ENCODE measurements around the gene AKR1D1.
"Not testable (repeated sequence)": the region's sequence is repeated elsewhere in the genome, so short reads cannot be mapped to it uniquely, and the experiment has no call there.

AKR1D1 gene

DNA sequence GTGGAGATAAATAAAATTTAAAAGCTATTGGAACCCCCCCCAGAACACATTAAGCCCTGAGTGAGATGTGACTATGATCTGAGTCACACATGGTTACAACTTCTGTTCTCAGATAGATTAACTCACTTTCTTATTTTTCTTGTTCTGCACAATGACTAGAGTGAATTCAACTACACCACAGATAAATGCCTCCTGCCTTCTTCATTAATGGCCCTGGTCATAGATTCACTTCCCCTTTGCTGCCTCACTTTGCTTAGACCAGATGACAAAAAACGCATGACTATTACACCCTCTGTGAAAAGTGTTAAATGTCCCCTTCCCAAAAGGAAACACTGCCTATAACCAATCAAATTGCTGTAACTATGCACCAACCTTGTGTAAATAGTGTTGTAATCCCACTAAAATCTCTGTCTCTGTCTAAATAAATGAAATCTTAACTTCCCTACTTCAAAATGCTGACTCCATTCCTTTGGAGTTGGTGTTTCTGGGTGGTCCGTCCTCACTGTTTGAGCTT, 49.4 kb downstream of the AKR1D1 start:
- no peak for DNase-seq

DNA sequence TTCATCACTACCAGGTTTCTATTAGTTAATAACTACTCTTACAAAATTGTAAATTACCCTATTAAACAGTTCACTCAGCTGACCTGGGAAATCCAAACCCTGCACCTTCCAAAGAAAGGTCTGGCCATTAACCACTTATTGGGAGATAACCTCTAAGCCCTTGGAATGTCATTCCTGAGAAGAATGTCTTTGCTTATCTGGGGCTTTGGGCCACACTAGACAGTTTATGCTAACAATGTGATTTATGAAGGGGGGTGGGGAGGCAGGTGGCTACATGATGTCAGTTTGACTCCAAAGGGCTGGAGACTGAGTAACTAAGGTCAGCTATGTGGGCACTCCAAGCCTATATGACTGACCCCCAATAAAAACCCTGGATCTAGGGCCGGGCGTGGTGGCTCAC, 50.7 kb downstream of the AKR1D1 start:
- DNase-seq, result no peak

DNA sequence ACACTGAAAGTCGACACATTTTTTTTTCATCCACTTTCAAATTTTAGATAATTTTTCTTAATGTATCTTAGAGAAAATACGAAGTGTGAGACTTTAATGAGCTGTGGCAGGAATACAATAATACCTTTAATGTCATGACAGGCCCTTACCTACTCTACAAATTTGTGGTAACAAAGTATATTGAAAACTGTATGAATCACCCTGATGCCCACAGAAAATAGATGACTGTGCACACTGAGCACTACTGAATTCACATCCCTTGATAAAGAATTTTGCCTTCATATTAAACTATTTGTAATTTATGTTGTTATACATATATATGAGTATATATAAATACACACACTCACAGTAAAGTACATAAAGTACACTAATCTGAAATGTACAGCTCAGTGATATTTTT, 51.7 kb downstream of the AKR1D1 start:
- DNase-seq, result no peak

DNA sequence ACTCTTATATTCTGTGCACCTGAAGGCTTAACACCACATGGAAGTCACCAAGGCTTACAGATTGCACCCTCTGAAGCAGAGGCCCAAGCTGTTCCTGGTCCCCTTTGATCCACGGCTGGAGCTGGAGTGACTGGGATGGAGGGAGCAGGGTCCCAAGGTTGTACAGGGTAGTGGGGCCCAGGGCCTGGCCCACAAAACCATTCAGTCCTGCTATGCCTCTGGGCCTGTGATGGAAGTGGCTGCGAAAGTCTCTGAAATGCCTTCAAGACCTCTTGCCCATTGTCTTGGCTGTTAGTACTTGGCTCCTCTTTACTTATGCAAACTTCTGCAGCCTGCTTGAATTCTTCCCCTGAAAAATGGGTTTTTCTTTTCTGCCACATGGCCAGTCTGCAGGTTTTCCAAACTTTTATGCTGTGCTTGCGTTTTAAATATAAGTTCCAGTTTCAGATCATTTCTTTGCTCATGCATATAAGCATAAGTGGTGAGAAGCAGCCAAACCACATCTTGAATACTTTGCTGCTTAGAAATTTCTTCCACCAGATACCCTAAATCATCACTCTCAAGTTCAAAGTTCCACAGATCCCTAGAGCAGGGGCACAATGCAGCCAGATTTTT, 53.4 kb downstream of the AKR1D1 start:
- DNase-seq, result no peak

DNA sequence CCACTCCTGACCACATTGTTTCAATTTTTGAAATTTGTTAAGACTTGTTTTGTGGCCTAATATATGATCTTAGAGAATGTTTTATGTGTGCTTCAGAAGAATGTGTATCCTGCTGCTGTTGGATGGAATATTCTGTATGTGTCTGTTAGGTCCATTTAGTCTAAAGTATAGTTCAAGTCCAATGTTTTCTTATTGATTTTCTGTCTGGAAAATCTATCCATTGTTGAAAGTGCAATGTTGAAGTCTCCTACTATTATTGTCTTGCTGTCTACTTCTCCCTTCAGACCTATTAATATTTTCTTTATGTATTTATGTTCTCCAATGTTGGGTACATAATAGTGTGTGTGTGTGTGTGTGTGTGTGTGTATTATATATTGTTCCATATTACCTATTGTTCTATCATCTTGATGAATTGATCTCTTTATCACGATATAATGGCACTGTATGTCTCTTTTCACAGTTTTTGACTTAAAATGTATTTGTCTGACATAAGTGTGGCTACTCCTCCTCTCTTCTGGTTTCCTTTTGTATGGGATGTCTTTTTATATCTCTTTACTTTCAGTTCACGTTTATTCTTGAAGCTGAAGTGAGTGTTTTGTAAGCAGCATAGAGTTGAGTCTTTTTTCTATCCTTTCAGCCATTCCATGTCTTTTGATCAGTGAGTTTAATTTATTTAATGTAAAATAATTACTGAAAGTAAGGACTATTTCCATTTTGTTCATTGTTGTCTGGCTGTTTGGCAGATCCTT, 61.3 kb downstream of the AKR1D1 start:
- no peak for DNase-seq

DNA sequence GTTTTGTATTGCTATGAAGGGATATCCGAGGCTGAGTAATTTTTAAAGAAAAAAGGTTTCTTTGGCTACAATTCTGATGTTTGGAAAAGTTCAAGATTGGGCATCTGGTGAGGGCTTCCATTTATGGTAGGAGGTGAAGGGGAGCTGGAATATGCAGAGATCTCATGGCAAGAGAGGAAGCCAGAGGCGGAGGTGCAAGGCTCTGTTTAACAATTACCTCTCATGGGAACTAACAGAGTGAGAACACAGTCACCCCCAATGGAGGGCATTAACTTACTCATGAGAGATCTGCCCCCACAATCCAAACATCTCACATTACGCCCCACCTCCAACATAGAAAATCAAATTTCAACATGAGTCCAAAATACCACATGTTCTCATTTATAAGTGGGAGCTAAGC, 62.0 kb downstream of the AKR1D1 start:
- no peak for DNase-seq

DNA sequence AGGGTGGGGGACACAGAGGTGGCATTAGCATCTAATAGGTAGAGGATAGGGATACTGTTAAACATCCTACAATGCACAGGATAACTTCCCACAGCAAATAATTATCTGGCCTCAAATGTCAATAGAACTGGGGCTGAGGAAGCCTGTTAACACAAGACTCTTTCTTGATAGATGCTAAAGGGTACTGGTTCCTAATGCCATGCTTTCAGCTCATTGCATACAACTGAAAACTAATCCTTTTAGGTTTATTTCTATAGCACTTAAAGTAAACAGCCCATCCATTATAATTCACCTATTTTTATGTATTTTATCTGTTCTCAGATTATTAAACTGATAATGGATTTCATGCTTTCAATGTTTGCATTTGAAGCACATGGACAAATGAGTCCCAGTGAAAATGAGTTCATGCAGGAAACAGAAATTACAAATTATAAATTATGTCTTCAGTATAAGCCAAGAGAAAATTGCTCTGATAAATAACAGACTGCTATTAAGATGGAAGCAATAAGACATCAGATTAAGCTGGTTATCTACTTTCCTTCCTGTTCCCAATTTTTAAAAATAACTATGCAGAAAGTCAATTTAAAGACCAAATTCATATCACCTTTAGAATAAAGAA, 66.4 kb downstream of the AKR1D1 start:
- no peak for DNase-seq

DNA sequence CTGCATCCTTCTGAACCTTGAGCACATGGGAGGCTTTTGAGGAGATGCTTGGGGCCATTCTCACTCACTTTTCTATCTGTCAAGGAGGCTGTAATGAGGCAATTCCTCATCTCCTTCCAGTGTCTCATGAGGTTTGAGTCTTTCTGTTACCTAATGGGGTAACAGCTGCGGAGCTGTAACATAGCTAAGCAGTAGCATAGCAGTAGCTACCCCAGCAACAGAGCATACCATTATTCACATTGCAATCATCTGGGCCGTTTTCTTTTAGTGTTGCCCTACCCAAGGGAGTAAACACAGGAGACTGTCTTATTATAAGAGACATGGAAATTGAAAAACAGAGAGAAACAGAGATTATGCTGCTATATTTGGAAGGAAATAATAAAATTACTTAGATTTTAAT, 68.7 kb downstream of the AKR1D1 start:
- DNase-seq, result no peak

DNA sequence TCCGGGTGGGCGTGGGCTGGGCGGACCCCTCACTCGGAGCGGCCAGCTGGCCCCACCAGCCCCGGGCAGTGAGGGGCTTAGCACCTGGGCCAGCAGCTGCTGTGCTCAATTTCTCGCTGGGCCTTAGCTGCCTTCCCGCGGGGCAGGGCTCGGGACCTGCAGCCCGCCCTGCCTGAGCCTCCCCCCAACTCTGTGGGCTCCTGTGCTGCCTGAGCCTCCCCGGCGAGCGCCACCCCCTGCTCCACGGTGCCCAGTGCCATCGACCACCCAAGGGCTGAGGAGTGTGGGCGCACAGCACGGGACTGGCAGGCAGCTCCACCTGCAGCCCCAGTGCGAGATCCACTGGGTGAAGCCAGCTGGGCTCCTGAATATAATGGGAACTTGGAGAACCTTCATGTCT, 70.0 kb downstream of the AKR1D1 start:
- DNase-seq, result not testable (repeated sequence)

DNA sequence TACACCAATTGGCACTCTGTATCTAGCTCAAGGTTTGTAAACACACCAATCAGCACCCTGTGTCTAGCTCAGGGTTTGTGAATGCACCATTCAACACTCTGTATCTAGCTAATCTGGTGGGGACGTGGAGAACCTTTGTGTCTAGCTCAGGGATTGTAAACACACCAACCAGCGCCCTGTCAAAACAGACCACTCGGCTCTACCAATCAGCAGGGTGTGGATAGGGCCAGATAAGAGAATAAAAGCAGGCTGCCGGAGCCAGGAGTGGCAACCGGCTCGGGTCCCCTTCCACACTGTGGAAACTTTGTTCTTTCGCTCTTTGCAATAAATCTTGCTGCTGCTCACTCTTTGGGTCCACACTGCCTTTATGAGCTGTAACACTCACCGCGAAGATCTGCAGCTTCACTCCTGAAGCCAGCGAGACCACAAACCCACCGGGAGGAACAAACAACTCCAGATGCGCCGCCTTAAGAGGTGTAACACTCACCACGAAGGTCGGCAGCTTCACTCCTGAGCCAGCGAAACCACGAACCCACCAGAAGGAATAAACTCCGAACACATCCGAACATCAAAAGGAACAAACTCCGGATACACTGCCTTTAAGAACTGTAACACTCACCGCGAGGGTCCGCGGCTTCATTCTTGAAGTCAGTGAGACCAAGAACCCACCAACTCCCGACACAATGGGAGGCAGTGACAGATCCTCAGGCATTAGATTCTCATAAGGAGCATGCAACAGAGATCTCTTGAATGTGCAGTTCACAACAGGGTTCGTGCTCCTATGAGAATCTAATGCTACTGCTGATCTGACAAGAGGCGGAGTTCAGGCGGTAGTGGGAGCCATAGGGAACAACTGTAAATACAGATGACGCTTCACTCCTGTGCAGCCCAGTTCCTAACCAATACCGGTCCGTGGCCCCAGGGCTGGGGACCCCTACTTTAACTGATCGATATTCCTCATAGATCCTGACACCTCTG, 70.8 kb downstream of the AKR1D1 start:
- DNase-seq, result not testable (repeated sequence)

DNA sequence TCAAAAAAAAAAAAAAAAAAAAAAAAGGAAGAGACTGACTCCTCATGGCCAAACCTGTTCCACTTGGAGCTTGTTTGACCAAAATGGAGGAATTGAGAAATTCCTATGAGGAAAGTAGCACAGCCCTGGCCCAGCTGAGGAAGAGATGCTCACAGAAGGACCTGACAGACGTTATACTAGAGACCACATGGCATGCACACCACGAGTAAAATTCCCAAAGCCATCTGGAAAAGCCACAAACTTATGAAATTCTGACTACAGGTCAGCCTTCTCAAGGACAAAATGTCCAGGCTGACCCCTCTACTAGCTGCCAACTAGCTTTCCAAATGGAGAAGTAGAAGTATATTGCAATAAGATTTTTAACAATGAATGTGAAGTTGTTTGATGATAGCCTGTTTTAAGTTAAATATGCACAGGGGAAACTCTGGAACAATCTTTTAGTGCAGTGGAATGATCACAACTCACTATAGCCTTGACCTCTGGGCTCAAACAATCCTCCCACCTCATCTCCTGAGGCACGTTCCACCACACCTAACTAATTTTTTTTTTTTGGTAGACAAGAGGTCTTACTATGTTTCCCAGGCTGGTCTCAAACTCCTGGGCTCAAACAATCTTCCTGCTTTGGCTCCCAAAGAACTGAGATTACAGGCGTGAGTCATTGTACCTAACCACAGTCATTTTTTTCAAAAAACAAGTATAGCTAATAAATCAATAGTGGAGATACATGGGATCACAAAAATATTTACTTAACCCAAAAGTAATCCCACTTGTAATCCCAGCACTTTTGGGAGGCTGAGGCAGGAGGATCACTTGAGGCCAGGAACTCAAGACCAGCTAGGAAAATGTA, 75.7 kb downstream of the AKR1D1 start:
- no peak for DNase-seq

DNA sequence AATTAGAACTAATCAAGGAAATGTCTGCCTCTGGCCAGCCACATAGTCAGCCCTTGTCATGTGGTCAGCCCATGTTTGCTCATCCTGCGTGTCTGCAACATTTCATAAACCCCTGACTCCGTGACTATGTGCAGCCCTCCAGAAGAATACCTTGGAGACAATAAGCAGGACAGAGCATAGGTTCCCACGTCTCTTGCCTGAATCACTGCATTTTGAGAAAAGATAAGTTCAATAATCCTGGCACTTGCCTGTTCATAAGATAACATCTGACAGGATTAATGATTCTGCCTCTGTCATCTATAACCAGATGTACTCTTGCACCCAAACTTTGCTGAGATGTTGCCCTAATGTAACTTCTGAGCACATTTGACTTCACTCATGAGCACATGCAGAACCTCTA, 78.4 kb downstream of the AKR1D1 start:
- no peak for DNase-seq

DNA sequence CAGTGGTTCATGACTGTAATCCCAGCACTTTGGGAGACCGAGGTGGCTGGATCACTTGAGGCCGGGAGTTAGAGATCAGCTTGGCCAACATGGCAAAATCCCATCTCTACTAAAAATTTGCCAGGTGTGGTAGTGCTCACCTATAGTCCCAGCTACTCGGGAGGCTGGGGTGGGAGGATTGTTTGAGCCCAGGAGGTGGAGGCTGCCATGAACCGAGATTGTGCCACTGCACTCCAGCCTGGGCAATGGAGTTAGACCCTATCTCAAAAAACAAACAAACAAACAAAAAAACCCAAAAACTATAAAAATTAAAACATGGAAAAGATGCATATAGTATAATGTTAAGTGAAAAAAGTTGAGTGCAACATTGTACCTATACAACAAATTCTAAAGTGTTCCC, 81.4 kb downstream of the AKR1D1 start:
- DNase-seq, result no peak

DNA sequence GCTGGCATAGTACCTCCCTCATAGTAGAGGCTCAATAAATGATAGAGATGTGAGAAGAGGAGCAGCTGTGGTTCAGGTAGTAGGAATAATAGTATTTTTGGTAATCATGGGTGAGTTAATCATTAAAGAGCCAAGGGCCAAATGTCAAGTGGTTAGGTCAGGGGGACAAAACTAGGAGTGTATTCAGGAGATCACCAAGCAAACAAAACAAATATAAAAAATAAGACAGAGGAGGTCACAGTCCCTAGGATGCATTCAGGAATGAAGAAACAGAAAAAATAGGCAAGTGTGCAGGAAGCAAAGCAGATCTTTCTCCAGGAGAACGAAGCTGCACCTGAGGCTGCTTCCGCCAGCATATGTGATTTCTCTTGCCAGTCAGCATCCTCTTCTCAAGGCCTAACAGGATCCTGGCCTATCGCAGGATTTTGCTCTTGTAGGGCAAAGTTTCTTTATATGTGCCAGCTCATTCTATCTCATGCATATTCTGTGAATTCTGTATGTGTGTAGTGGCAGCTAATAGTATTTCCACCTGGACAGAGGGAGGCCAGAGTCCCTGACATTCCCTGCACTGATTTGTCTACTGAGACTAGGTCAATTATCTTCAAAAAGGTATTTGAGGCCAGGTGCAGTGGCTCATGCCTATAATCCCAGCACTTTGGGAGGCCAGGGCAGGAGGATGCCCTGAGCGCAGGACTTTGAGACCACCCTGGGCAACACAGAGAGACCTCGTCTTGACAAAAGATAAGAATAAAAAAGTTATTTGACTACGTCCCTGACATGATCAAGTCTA, 82.7 kb downstream of the AKR1D1 start:
- DNase-seq, result no peak

DNA sequence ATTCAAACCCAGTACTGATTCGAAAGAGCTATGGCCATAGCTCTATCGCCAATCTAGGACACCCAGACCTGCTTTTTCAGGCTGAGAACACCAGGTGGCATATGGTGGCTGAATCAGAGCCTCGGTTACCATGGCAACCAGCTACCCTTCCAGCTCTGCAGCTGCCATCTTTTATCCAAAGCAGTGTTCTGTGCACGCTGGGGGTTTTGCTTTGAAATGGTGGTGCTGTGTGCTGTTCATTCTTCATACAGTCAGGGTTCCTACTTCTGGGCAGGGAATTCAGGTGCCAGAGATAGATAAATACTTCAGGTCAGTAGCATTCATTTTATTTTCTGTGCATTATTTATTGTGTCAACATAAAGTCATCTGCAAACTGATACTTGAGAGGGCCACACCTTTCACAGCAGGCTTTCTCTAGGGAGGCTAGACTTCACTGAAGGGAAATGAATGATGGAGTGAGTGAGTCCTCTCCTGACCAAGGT, 85.4 kb downstream of the AKR1D1 start:
- DNase-seq, result peak; percentile 73

DNA sequence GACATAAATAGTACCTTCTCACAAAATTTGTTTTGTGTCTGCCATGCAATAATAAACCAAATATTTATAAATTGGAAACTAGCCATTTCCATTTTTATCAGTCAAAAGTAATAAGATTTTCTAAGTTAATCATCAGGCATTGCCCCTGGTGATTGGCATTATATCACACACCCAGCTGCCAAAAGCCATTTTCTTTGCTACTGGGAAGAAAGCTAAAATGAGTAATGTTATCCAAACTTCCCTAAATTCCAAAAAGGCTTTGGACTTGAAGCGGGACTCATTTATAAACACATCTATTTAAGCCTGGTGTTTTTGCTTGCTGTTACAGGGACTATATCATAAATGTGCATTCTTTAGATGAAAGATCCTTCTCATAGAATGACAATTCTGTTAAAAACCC, 86.0 kb downstream of the AKR1D1 start:
- DNase-seq, result no peak

DNA sequence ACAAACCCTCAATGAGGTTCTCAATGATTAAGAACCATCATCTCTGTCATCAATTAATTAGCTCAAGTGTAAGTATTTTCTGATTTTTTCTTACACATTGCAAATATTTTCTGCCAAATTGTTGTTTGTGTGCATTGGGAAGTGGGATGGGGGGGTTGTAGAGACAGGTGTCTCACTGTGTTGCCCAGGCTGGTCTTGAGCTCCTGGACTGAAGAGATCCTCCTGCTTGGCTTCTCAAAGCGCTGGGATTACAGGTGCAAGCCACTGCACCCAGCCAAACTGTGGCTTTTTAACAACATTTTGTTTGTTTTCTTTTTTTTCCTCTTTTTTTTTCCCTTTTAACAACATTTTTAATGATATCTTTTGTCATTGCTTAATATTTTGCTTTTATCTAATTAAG, 87.5 kb downstream of the AKR1D1 start:
- no peak for DNase-seq

DNA sequence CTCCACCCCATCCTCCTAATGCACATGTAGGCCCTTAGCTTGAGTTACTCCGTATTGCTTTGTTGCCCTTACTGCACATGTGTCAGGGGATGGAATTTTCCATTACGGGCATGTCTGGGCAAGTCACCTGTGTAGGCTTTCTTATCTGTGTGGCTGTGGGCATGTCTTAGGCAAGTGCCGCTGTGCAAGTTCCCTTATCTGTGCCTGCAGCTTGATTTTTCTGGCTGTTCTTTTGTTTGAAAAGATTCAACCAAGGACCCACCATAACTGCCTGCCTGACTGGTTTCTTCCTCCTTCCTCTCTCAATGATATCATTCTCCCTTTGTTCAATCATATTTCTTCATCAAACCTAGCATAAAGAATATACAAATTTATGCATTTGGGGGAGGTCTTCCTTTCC, 88.5 kb downstream of the AKR1D1 start:
- DNase-seq, result no peak

DNA sequence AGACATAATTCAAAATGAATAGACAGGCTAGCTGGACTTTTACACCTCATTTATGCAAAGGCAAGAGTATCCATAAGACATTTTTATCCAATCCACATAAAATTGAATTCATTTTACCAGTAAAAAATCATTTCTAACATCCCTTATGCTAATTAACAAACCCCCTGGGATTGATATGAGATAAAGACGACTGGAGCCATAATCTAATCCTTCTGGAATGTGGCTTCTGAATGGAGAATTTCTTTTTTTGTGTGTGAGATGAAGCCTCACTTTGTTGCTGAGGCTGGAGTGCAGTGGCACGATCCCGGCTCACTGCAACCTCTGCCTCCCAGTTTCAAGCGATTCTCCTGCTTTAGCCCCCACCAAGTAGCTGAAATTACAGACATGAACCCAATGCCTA, 90.4 kb downstream of the AKR1D1 start:
- no peak for DNase-seq

DNA sequence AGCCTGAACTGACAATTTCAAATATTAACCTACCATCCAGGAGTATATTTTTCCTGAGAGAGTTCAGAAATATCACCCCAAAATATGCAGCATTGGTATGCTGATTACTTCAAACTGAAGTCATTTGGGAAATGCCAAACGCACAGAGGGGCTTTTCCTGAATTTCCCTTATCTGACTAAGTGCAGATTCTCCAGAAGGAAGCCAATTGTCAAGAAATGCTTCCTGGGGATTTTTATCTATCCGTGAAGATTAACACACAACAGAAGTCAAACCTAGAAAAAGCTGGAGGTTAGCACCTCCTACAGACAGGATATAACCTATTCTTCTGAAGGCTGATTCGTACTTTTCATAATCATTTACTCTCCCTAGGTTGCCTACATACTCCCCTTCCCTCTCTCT, 91.0 kb downstream of the AKR1D1 start:
- no peak for DNase-seq

DNA sequence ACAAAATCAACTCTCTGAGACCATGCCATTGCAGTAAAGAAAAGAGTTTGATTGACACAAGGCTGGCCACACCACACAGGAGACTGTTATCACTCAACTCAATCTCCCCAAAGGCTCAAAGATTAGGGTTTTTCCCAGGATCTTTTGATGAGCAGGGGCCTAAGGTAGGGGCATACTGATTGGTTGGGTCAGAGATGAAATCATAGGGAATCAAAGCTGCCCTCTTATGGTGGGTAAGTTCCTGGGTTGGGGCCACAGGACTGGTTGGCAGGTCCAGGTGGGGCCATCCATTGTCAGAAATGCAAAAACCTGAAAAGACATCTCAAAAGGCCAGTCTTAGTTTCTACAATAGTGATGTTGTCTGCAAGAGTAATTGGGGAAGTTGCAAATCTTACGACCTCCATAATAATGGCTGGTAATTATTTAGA, 91.6 kb downstream of the AKR1D1 start:
- no peak for DNase-seq

All from right forelimb (tissue), 1 donor.